ENCODE measurements around the gene SPAAR.

DNA sequence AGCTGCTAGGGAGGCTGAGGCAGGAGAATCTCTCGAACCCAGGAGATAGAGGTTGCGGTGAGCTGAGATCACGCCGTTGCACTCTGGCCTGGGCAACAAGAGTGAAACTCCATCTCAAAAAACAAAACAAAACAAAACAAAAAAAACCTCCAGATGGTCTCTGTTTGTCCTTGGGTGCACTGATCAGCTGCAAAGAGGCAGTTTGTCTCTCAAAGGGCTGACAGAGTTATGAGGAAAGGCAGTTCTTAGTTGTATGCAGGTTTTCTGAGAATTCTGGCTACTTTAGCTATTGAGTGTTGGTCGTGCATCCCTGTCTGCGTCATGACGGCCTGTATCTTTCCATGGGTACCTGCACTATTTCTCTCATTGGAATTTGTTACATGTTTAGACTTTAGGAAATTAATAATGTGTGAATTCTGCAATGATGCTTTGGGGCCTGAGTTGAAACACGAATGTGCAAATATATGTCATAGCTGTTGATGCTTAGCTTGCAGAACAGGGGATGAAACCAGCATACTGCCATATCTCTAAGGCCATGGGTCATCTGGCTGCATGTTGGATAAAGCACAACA, 30.5 kb downstream of the SPAAR start:
- TF ChIP-seq, protein P1, sequence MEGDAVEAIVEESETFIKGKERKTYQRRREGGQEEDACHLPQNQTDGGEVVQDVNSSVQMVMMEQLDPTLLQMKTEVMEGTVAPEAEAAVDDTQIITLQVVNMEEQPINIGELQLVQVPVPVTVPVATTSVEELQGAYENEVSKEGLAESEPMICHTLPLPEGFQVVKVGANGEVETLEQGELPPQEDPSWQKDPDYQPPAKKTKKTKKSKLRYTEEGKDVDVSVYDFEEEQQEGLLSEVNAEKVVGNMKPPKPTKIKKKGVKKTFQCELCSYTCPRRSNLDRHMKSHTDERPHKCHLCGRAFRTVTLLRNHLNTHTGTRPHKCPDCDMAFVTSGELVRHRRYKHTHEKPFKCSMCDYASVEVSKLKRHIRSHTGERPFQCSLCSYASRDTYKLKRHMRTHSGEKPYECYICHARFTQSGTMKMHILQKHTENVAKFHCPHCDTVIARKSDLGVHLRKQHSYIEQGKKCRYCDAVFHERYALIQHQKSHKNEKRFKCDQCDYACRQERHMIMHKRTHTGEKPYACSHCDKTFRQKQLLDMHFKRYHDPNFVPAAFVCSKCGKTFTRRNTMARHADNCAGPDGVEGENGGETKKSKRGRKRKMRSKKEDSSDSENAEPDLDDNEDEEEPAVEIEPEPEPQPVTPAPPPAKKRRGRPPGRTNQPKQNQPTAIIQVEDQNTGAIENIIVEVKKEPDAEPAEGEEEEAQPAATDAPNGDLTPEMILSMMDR (conservative IDR thresholded peaks at IDR 0.05): no peak
- TF ChIP-seq EZH2 (IDR thresholded peaks at IDR 0.05; ENCODE audit: low read depth): no peak
